Colonic mucosa (tissue), 4 donors: Measurements from ENCODE around the gene ETV7. TPM values are rescaled to one million over a fixed set of nuclear protein-coding genes. Genes with fewer than 3 reads are reported as not detected.

ENCODE experiments used
- DNase-seq: peaks from one replicate; pipeline ENCODE4 v3.0.0-alpha.2; 2020
- H3K27ac ChIP-seq: fragments of 200-600 bp; one replicate; pipeline ENCODE4 v1.8.0; 2021
- H3K27me3 ChIP-seq: fragments of 200-600 bp; one replicate; pipeline ENCODE4 v1.8.0; 2021
- H3K36me3 ChIP-seq: fragments of 200-600 bp; one replicate; pipeline ENCODE4 v1.8.0; 2021
- H3K4me1 ChIP-seq: fragments of 200-600 bp; one replicate; pipeline ENCODE4 v1.8.0; 2021; ENCODE audit warnings: mild to moderate bottlenecking
- H3K4me3 ChIP-seq: fragments of 200-600 bp; one replicate; pipeline ENCODE4 v1.8.0; 2021
- H3K9ac ChIP-seq, 2 donors: one replicate each; pipeline ENCODE4 v1.7.0; 2013; ENCODE audit warnings: control low read depth in 2 of 2, low read depth in 2 of 2, low read length in 2 of 2
- H3K9me3 ChIP-seq: fragments of 200-600 bp; one replicate; pipeline ENCODE4 v1.8.0; 2021
- intact Hi-C: fragments of 100-400 bp; cut with DNase I; formaldehyde crosslinking; loops from one replicate; pipeline ENCODE4 v1.14.1; 2022
- total RNA-seq, 2 donors: library from RNA; stranded (reverse); fragmentation: NEBNext Ultra II Directional in 1 of 2; extraction: Animal tissue kit (Norgen Biotek cat#: 25700) in 1 of 2; gene quantifications; one replicate each; pipeline ENCODE4 v1.2.1, GENCODE V29; 2021
- TF ChIP-seq, protein P1 (sequence below): fragments of 200-600 bp; IDR thresholded peaks from one replicate; pipeline ENCODE4 v1.8.0; 2022; ENCODE audit warnings: antibody characterized with exemption, mild to moderate bottlenecking
- donor health status: healthy.
- donor health status: DM: no; HTN: no; CAD: no.
- donor health status: DM: no; HTN: no; CAD: no.

Gene ETV7
- total RNA-seq, 2 donors from 2014 or later: 2.9 to 4.5 TPM

DNA sequence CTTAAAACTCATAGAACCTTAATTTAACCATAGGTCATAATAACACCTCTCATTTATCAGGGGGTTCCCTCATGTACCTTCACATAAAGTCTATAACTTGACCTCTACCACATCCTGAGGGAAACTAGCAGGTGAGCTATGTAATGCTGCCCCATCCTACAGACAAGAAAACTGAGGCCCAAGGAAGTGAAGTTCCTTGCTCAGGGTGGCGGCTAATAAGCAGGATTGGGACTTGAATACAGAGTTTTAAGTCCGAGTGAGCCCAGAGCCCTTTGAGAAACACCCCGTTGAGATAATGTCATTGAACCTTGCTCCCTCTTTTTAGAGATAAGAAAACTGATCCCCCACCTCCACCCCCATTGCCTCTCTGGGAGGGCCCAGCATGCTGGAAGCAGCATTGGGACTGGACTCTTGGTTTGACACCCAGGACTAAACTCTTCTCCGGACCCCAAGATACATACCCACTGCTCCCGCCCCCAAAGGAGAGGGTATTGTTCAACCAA is 51.2 kb downstream of the ETV7 start:
- intact Hi-C loops: no loop called here
- DNase-seq: no peak
- Histone ChIP-seq H3K4me1 (peaks cover 4% of the 10 kb centered on the region), H3K27me3 (no peaks in the 10 kb centered on the region), H3K9me3 (no peaks in the 10 kb centered on the region), H3K9ac (peak overlapping the region in 1 of 2 donors; percentile 77), H3K4me3 (peak overlapping the region; percentile 9), H3K36me3 (no peaks in the 10 kb centered on the region), H3K27ac (peak overlapping the region; percentile 89)
- TF ChIP-seq, protein P1, sequence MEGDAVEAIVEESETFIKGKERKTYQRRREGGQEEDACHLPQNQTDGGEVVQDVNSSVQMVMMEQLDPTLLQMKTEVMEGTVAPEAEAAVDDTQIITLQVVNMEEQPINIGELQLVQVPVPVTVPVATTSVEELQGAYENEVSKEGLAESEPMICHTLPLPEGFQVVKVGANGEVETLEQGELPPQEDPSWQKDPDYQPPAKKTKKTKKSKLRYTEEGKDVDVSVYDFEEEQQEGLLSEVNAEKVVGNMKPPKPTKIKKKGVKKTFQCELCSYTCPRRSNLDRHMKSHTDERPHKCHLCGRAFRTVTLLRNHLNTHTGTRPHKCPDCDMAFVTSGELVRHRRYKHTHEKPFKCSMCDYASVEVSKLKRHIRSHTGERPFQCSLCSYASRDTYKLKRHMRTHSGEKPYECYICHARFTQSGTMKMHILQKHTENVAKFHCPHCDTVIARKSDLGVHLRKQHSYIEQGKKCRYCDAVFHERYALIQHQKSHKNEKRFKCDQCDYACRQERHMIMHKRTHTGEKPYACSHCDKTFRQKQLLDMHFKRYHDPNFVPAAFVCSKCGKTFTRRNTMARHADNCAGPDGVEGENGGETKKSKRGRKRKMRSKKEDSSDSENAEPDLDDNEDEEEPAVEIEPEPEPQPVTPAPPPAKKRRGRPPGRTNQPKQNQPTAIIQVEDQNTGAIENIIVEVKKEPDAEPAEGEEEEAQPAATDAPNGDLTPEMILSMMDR: no peak

DNA sequence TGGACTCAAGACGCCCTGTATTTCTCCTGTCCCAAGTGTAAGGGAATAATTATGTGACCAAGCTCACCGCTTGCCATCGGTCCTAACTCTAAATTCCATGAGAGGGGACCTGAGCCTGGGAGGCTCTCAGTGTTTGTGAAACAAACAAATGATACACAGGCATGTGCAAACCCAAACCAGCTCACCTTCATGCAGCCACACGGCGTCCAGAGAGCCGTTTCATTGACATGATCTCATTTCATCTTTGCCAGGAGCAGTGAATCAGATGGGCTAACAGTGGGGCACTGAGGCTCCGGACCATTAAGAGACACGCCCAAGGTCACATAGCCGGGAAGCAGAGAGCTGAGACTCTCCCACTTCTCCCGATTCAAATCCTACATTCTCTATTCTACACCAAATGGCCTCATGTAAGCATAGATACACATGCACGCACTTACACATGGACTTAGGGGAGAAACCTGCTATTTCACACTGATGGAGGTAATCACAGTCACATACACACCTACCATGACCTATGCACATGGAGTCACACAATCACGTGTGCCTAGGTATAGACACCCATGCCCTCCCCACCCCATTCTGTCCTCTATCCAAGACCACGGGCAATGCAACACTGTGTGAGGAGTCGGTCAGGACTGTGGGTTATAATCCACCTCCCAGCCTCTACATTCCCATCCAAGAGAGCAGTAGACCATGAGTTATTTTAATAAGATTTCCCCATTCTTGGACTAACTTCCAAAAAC is 51.8 kb downstream of the ETV7 start:
- Histone ChIP-seq H3K27me3 (no peaks in the 10 kb centered on the region), H3K4me3 (peak overlapping the region; percentile 9), H3K9me3 (no peaks in the 10 kb centered on the region), H3K36me3 (no peaks in the 10 kb centered on the region), H3K9ac (peak overlapping the region; percentile 9 to 77), H3K4me1 (peaks cover 4% of the 10 kb centered on the region), H3K27ac (peak overlapping the region; percentile 89)
- DNase-seq: no peak
- intact Hi-C loops: no loop called here
- TF ChIP-seq, protein P1: no peak

DNA sequence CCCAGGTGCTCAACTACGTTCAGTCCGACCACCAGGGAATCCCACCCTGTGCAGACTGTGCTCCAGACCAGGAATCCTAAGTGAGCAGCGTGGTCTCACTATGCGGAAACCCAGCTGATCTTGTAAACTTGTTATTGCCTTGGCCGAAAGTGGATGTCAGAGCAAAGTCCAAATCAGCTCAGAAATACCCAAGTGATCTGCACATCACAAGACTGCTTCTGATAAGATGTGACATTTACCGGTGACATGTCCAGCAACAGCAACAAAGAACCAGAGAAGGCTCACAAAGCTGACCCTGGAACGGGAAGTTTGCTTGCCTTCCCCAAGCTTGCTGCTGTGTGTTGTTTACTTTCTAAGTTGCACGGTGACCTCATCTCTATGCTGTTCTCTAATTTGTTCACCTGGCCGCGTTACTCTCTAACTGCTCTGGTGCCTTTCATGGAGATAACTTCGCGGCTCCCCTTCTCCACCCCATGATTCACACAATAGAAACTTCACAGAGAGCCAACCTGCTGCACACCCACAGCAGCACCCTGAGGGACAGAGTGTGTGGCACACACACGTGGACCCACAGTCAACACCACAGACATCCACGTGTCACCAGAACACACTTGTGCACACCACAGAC is 52.5 kb downstream of the ETV7 start:
- Histone ChIP-seq H3K27ac (peak overlapping the region; percentile 89), H3K4me1 (peaks cover 4% of the 10 kb centered on the region), H3K27me3 (no peaks in the 10 kb centered on the region), H3K9ac (peak overlapping the region; percentile 9 to 77), H3K4me3 (peak overlapping the region; percentile 9), H3K36me3 (no peaks in the 10 kb centered on the region), H3K9me3 (no peaks in the 10 kb centered on the region)
- TF ChIP-seq, protein P1: no peak
- intact Hi-C loops: no loop called here
- DNase-seq: peak; percentile 76

DNA sequence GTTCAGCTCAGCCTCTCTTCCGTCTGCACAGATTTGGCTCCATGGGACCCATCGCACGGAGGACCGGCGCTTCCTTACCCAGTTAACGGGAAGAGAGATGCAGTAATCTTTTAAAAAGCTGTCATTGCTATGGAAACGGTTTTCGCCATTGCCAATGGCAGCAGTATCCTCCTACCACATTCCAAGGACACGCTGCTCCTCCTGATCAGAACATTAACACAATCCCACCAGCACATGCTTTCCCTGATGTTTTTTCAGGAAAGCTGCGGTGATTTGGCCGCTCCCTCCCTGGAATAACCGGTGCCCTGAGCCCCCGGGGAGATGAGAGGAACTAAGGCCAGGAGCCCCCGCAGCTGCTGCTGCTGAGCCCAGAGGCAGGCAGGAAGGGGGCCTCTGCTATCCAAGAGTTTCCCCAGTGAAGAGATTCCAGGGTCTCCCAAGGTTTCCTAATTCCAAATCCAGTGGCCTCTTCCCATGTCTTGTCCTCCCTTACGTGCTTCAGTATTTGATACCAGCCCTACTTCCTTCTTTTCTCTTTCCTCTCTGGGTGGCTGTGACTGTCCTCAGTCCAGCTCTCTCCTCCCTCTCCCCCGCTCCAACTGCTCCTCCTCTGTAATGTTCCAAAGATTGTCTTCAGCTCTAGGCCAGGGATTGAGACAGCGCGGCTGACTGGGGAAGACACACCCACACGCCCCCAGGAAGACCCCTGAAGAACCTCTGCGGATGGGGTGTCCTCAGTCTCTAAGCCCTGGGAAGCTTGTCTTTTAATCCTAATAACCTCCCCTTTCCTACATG is 53.3 kb downstream of the ETV7 start:
- peak overlapping the region; percentile 89 for H3K27ac ChIP-seq
- no peaks in the 10 kb centered on the region for H3K27me3 ChIP-seq
- H3K36me3 ChIP-seq: no peaks in the 10 kb centered on the region
- DNase-seq: peak; percentile 48
- intact Hi-C loops: no loop called here
- H3K9me3 ChIP-seq: no peaks in the 10 kb centered on the region
- peaks cover under 1% of the 10 kb centered on the region for H3K4me1 ChIP-seq
- H3K4me3 ChIP-seq: no peak overlapping the region
- H3K9ac ChIP-seq: peak overlapping the region; percentile 15 to 77
- TF ChIP-seq, protein P1: no peak

DNA sequence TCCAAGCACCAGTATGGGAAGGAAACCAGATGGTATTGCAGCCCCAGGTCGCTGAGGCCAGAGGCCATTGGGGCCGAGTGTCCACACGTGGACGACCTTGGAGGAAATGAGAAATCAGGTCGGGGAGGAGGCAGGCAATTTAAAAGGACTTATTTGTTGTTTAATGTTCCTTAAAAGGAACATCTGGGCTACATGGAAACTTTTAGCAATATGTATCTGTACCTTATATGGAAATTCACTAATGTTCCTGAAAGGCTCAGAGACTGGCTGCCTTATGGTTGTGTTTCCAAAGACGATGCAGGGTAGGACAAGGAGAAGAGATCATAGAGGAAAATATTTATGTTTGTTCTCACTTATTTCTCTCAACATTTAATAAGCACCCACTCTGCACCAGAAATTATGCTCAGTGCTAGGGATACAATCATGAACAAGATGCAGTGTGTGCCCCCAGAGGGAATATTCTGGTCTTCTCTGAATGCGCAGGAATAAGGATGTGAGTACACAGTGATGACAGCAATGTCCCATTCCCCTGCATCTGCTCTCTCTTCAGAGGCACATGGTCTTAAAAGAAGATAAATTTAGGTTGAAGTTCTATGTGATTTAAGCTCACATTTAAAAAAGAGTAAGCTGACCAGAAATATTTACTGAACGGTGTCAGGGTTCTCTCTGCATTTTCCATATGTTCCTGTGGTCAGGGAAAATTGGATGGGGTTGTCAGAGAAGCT is 54.1 kb downstream of the ETV7 start:
- no peaks in the 10 kb centered on the region for H3K36me3 ChIP-seq
- TF ChIP-seq, protein P1: no peak
- peak overlapping the region; percentile 89 for H3K27ac ChIP-seq
- H3K4me3 ChIP-seq: no peak overlapping the region
- DNase-seq: no peak
- intact Hi-C loops: no loop called here
- H3K9me3 ChIP-seq: no peaks in the 10 kb centered on the region
- H3K9ac ChIP-seq: peak overlapping the region in 1 of 2 donors; percentile 77
- H3K4me1 ChIP-seq: no peaks in the 10 kb centered on the region
- no peaks in the 10 kb centered on the region for H3K27me3 ChIP-seq
